G401.6 (cell line): ENCODE results near the gene PNCK.
"Not testable (repeated sequence)": the region's sequence is repeated elsewhere in the genome, so short reads cannot be mapped to it uniquely, and the experiment has no call there.

Experiments used
- FAIRE-seq: peaks from 2 replicates; lab custom pipeline; 2012; peaks lifted over from hg19 to GRCh38; lab: Jason Lieb, UNC

The PNCK gene

DNA sequence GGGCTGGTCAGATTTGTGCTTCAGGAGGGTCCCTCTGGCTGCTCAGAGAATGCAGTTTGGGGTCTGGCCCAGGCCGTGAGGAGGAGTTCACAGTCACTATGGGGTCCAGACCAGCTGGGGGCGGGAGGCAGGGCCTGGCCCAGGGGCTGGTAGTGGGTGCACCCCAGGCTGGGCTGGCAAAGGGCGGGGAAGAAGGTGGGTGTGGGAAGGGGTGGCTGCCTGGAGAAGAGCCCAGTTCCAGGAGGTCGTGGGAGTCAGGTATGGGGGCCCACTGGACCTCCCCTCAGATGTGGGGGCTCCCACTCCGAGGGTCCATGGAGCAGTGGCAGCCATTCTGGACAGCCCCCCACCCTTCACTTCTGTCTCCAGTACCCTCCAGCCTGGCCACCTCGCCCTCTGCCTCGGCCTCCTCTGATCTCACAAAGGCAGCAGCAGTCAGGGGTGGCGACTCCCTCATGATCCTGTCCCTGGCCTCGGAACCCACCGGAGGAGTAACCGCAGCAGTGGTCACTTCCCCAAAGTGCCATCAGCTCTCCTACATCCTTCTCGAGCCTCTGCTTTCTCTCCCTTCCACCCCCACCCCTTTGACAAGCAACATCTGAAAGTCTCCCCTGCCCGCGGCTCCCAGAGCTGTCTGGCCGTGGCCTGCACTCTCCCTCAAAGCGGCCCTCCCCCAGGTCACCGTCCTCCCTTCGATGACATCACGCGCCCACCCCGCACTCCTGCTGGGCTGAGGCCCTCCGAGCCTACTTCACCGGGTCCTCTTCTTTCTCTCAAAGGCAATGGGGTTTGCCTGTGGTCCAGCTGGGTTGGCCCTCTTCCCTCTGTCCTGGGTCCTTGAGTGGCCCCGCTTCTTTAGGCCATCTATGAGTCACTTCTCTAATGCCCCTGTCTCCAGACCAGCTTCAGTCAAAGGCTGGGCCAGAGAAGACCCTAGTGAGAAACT, 12.4 kb upstream of the PNCK start:
- no peak for FAIRE-seq

DNA sequence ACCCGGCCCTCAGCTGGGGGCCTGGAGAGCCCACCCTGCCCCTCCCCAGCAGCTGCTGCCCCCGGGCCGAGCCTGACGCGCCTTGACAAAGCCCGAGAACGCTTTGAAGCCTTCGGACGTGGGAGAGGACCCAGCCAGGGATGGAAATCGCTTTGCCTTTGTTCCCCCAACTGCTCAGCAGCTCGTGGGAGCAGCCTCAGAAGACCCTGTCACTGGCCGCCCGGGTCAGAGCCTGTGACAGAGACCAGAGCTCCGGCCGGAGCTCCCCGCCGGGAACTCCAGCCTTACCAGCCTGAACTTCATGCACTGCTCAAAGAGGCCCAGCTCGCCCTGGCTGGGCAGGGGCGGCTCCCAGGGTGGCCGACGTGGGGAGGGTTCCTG, 11.5 kb upstream of the PNCK start:
- FAIRE-seq, result no peak

DNA sequence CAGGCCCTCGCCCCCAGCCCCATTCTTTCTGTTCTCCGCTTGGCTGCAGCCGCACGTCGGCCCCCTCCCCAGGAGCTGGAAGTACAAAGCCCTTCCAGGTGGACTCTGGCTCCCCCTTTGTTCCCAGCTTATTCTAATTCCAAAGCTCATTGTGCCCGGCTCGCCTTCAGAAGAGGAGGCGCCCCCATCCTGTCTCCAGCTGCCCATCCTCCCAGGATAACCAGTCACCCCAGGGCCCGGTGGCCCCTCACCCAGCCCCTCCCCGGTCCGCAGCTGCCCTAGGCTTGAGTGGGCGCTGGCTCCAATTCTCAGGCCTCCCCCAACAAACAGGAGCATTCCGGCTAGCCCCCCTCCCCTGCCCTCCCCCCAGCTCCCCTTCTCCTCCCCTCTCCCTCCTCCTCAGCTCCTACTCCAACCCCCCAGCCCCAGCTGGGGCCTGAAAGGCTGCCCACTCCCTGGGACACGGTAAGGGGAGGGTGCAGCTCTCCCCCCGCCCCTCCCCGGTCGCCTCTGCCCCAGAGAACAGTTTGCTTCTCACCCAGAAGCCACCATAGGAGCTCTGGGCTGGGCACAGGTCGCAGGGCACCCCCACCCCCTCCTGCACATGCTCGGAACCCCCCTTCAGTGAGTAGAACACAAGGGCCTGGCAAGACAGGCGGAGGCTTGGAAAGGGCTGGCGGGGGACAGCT, 11.0 kb upstream of the PNCK start:
- FAIRE-seq, result no peak

DNA sequence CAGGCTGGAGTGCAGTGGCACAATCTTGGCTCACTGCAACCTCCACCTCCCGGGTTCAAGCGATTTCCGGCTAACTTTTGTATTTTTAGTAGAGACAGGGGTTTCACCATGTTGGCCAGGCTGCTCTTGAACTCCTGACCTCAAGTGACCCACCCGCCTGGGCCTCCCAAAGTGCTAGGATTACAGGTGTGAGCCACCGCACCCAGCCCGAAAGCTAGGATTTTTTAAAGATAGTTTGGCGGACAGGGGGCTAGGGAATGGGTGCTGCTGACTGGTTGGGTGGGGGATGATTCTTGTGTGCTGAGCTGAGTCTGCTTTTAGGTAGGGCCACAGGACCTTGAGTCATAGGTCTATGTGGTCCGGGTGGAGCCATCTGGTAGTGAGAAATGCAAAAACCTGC, 9.9 kb upstream of the PNCK start:
- not testable (repeated sequence) for FAIRE-seq

DNA sequence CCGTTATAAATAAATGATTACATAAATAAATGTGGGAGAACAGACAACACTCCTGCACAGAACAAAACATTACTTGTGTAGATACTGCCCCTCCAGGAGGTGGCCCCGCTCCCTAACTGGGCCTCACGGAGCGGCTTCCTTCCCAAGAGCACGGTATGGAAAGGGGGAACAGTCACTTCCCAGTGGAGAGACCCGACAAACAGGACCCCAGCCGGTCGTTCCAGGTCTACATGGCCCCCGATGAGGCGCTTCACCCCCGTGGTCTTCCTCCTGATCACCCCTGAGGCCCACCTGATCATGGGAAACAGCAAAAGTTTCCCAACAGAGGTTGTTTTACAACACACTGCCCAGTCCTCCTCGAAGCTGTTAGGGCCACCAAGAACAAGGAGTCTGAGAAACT, 7.6 kb upstream of the PNCK start:
- FAIRE-seq, result no peak

DNA sequence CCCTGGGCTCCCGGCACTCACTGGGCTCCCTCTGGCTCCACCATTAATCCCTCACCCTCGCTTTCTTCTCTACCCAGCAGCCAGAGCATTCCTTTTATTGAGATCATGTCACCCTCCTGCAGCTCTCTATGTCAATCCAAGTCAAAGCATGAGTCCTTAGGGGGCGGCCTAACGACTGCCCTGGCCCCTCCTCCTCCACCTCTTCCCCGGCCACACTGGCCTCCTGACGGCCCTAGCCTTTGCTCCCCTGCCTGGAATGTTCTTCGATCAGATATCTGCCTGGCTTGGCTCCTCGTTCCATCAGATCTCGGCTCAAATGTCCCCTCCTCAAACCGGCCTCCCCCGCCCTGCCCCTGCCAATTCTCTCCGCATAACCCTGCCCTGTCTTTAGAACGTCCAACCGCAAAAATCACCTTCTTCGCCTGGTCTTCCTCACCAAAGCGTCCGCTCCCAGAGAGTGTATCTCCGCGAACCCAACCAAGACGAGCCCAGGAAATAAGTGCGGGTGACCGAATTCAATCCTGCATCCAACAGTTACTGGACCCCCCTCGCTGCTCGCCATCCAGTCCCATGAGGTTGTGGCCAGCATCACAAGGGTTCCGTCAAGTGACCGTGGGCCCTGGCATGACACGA, 722 bp upstream of the PNCK start:
- FAIRE-seq, result no peak

DNA sequence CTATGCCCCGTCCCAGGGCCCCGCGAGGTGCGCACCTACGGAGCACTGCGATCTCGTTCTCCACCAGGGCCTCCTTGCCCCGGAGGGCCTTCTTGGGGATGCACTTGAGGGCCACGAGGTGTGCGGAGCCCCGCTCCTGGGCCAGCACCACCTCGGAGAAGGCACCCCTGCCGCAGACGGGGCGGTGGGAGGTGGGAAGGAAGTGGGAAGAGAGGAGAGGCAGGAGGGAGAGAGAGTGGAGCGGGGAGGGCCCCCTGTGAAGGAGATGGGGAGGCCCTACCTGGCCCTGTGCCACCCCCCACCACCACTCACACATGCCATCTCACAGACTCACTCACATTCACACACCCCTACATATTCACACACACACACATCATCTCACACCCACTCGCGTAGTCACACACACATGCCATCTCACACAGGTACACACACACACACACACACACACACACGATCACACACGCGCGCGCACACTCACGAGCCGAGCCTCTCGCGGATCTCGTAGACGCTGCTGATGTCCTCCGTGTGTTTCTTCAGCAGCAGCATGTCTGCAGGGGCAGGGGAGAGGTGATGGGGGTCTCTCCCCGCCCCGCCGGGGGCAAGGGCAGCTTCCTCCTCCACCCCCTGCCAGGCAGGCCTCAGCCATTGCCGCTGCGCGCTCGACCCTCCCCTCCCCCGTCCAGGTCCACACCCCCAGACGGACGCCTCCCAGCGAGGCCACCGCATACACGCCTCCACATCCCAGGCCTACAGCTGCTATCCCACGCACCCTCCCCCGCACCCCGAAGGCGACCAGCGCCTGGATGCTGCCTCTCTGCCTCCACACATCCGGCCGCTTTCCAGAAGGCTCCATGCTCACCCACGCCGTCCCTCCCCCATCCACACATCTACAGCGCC, 834 bp downstream of the PNCK start:
- no peak for FAIRE-seq

DNA sequence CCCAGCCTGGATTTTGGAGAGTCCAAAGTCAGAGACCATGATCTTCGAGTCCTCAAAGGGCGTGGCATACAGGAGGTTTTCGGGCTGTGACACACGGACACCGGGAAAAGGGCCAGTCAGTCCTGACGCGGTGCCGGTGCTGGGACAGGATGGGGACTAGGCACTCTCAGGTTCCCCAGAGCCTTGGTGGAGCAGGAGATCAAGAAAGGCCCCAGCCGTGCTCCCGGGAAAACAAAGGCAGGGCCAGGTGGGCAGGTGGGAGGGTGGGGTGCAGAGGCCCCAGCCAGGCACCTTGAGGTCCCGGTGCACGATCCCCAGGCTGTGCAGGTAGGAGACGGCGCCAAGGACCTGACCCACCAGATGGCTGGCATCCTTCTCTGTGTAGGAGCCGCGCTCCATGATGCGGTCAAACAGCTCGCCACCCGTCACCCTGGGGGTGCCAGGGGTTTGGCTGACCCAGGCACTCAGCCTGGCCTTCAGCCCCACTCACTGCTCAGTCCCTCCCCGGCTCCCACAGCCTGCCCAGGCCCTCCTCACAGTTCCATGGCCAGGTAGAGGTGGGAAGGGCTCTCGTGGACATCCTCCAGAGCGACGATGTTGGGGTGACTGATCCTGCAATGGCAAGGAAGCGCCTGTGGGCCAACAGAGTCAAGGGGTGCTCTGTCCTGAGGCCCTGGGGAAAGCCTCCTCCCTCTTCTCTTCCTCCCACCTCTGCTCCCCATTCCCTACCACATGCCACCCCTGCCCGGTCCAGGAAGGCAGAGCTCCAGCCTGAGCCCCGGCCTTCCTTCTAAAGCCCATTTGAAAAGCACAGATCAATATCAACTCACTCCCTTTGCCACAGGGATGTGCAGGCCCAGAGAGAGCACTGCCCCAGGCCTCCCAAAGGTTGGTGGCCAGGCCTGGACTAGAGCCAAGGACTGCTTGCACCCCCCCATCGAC, 1.8 kb downstream of the PNCK start:
- FAIRE-seq, result no peak

DNA sequence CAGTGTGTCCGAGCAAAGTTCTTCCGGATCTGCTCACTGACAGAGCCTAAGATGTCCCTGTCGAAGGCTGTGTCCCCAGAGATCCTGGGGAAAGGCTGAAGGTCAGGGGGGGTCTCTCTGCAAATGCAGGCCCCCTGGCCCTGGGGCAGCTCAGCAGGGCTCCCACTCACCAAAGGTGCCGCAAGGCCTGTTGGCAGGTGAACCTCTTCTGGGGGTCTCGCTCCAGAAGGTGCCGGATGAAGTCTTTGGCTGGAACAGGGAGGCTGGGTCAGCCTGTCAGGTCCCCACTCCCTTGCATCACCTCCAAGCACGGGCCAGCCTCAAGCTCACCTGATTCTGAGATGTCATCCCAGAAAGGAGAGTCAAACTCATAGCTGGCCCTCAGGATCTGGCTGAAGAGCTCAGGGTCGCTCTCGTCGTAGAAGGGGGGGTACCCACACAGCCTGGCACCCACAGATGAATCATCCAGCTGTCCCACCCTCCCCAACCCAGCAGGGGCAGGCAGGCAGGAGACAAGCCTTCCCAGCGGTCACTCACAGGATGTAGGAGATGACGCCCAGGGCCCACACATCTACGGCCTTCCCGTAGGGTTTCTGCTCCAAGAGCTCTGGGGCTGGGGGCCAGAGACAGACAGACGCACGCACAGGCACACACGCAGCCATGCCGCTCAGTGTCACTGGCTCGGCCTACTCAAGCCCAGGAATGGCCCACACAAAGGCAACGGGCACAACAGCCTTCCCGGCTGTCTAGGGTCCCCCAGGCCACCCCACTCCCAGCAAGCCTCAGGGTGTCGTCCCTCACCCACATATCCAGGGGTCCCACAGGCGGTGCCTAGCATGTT, 2.6 kb downstream of the PNCK start:
- no peak for FAIRE-seq

DNA sequence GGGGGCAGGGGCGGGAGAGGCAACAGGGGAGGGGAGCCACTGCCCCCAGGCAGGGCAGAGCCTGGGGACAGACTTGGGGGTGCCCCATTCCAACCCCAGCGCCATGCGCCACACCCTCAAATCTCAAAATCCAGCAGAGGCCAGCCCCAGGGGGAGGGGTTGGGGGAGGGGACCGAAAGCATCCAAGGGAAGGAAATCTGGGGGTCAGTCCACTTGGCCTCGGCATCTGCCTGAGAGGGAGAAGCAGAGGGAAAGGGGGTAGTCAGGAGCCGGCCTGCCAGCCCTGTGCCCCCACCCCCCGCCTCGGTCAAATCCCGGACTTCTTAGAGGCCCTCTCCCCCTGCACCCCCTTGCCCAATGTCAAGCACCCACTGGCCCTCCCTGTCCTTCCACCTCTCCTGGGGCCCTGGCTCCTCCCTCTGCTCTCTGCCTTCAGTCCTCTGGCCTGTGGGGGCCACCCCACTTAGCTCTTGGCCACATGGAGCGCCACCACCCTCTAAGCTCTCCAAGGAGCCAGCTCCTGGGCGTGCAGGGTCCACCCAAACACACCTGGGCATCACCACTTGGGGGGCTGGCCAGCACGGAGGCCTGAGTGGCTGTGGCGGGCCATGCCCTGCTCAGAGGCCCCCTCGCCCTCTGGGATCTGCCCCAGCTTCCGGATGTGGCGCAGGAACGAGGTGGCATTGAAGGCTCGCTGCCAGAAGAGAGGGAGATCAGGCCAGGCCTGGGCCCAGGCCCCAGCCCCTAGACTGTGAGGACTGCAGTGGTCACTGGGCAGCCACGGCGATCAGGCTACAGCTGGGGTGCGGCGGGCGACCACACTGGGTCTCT, 3.5 kb downstream of the PNCK start:
- no peak for FAIRE-seq

DNA sequence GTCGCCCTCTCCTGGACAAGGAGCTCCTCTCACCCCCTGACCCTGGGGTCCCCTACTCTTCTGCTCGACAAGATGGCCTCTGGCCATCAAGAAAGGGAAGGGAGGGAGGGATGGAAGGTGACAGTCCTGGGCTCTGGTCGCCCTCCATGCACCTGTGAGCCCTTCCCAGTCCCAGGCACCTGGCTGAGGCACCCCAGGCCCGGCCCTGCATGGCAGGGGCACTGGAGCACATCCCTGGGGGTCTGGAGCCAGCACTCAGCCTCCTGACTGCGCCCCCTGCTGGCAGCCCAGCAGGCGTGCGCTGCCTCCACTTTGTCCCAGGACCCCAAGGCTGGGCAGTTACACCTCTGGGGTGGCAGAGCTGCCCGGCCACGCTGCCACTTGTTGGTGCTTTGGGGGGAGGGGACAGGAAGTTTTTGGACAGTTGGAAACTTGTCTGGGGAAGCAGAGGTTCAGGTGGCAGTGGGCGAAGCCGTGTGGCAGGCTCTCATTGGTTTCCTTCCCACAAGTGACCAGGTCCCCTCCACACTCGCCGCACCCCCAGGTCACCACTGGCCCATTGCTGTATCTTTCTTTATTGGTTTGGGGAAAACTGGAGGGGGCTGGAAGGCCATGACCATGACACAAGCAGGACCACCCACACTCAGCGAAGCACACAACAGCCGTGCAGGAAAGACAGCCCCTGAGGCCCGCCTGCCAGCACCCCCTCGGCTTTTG, 4.3 kb downstream of the PNCK start:
- no peak for FAIRE-seq

DNA sequence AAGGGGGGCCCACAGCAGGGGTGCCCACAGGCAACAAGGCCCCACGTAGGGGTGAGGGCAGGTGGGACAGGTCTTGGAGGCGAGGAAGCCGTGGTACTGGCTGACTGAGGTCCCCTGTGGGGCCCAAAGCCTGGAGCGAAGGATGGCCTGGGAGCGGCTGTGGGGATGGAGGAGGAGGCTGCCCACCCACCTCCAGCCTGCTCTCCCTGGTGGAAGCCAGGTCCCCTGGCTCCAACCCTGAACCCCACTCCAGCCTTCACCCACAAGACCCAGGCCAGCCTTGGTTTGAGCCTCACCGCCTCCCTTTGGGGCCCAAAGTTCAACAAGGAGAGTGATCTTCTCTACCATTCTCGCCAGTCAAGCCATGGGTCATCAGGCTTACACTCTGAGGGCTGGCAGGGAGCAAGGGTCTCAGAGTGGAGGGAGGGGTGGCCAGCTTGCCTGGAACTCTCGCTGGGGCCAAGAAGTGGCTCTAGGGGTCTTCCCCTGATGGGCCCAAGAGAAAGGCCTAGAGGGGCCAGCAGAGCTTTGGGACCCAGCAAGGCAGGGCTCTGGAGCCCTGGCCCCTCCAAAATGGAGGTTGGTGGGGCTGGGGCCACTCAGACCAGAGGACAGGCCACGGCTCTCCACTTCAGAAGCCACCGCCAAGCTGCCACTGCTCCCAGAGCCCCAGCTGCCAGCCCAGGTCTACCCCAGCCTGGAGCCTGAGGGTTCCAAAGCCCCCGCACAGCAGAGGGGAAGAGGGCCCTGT, 5.0 kb downstream of the PNCK start:
- FAIRE-seq, result no peak

DNA sequence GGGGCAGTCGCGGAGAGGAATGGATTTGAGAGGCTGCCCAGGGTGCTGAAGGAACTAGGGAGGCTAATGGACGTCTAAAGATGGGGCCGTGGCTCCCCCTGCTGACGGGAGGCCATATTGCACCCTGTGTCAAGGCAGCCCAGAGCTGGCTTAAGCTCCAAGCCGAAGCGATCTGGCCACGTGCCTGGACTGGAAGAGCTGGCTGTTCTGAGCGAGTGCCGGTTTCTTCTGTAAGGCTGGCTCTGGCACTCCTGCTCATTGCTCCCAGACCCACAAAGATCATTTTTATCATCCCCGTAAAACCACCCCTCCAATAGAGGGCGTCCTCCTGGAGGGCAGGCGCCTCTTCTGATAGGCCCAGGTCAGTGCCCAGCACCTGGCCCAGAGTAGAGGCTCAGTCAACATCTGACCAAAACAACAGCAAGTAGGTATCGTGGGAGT, 5.6 kb downstream of the PNCK start:
- peak; percentile 37 for FAIRE-seq

DNA sequence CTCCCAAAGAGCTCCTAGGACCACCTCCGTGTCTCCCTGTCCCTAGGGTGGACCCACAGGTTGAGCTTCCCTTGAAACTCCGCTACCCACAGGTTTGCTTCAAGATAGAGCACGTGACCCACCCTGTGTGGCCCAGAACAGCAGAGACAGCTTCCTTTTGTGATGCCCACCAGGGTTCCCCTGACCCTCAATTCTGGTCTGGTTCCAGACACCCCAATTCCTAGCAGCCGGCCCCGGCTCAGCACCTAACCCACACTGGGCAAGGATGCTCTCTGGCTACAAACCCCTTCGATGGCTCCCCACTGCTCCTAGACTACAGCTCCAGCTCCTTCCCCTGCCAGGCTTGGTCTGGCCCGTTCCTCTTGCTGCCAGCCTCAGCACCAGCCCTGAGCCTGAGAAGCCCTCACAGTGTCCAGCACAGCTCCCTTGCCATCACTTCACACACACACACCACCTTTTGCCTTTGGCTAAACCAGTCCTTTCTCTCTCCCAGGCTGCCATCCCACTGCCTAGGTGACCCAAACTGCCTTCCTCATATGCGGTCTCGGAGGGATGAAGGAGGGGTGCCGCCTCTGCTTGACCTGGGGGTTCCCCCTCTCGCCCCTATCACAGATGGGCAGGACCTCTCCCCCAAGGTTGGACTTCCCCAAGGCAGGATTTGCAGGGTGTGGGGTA, 6.2 kb downstream of the PNCK start:
- no peak for FAIRE-seq

DNA sequence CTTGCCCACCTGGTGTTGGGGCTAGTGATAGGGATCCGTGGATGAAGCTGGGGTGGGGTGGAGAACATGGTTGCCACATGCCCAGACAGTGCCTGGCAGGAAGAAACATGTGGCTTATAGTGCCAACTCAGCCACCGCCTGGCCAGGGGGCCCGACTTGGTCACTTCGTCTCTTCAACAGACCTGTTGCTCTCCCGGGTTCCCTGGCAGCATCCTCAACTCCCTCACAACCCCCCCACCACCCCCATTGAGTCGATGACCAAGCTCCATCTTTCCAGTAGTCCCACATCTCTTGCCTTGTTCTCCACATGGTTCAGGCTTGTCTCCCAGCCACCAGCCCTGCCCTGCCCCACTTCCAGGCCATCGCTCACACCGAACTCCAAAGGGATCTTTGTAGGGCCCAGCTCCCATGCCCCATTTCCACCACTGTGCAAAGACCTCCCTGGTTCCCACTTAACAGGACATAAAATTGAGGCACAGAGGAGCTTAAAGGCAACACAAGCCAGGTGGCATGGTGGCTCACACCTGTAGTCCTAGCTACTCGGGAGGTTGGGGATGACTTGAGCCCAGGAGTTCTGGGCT, 7.8 kb downstream of the PNCK start:
- FAIRE-seq, result no peak

DNA sequence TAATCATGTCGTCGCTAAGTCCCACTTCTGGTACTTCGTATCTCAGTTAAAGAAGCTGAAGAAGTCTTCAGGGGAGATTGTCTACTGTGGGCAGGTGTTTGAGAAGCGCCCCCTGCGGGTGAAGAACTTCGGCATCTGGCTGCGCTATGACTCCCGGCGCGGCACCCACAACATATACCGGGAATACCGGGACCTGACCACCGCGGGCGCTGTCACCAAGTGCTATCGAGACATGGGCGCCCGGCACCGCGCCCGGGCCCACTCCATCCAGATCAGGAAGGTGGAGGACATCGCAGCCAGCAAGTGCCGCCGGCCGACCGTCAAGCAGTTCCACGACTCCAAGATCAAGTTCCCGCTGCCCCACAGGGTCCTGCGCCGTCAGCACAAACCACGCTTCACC, 11.3 kb downstream of the PNCK start:
- FAIRE-seq, result no peak

DNA sequence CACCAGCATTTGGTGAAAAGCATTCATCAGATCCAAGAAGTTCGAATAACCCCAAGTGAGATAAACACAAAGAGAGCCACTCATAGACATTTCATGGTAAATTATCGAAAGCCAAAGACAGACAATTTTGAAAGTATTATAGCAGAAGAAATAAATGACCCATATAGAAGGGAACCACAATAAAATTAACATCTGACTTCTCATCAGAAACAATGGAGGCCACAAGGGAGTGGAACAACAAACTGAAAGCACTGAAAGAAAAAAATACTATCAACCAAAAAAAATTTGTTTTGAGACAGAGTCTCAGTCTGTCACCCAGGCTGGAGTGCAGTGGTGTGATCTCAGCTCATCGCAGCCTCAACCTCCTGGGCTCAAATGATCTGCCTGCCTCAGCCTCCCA, 14.3 kb downstream of the PNCK start:
- FAIRE-seq, result no peak
